ENCODE data around the gene ATOSA.

The ATOSA gene

GRCh38 chr15:52717924-52718323, 38.7 kb upstream of the ATOSA start:
- DNase-seq (ENCODE audit: extremely low spot score): no peak
- POLR2A ChIA-PET: interaction anchor here (1.2 kb wide), 1 partner anchor 8 kb away, joined by 3 read pairs; no protein-coding TSS in a partner anchor
- no peak for TF ChIP-seq SUZ12 (IDR thresholded peaks at IDR 0.05)
- no peak for TF ChIP-seq ZNF384 (IDR thresholded peaks at IDR 0.05)
- TF ChIP-seq L3MBTL2 (conservative IDR thresholded peaks at IDR 0.05): no peak
- CTCF ChIA-PET: no interaction called here

- TF ChIP-seq ZNF384 (IDR thresholded peaks at IDR 0.05) (no peak), LEF1 (IDR thresholded peaks at IDR 0.05; ENCODE audit: borderline replicate concordance) (no peak), CTBP1 (IDR thresholded peaks at IDR 0.05; ENCODE audit: borderline replicate concordance) (no peak), HDGF (IDR thresholded peaks at IDR 0.05; ENCODE audit: borderline replicate concordance) (no peak), FOXM1 (IDR thresholded peaks at IDR 0.05; ENCODE audit: borderline replicate concordance) (no peak), L3MBTL2 (conservative IDR thresholded peaks at IDR 0.05) (no peak), TARDBP (IDR thresholded peaks at IDR 0.05) (no peak), ELF4 (IDR thresholded peaks at IDR 0.05) (no peak), ARNT (IDR thresholded peaks at IDR 0.05) (no peak), SUZ12 (IDR thresholded peaks at IDR 0.05) (no peak), FOXA1 (IDR thresholded peaks at IDR 0.05) (no peak), SP1 (IDR thresholded peaks at IDR 0.05) (no peak), FOXK2 (IDR thresholded peaks at IDR 0.05) (no peak), BHLHE40 (IDR thresholded peaks at IDR 0.05; ENCODE audit: borderline replicate concordance) (no peak), PKNOX1 (IDR thresholded peaks at IDR 0.05) (no peak)
- no peak for DNase-seq (ENCODE audit: extremely low spot score)
- POLR2A ChIA-PET: no interaction called here
- CTCF ChIA-PET: no interaction called here
Observed at GRCh38 chr15:52717481-52717880, 38.3 kb upstream of the ATOSA start.

DNA sequence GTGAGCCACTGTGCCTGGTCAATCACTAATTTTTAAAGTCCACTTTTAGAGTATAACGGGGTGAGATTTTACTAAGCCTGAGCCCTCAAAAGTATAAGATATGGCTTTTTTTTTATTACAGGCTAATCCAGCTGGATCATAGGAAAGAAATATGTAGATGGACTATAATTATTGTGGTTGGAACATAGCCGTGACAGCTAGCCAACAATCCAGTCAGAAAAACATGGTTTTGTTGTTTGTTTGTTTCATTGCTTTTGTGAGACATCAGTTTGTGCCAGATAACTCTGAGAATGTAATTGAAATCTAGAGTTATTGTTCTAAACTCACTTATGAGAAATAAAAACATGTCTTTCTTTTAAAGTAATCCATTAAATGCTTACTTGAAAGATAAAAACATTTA, 37.3 kb upstream of the ATOSA start:
- POLR2A ChIA-PET: no interaction called here
- DNase-seq (ENCODE audit: extremely low spot score): no peak
- CTCF ChIA-PET: interaction anchor here (0.6 kb wide), 1 partner anchor 15 kb away, joined by 11 read pairs; no protein-coding TSS in a partner anchor
- TF ChIP-seq NFRKB (IDR thresholded peaks at IDR 0.05): no peak
- TF ChIP-seq TARDBP (IDR thresholded peaks at IDR 0.05): no peak
- no peak for TF ChIP-seq BHLHE40 (IDR thresholded peaks at IDR 0.05; ENCODE audit: borderline replicate concordance)
- TF ChIP-seq ZNF384 (IDR thresholded peaks at IDR 0.05): no peak
- no peak for TF ChIP-seq LEF1 (IDR thresholded peaks at IDR 0.05; ENCODE audit: borderline replicate concordance)
- no peak for TF ChIP-seq FOXM1 (IDR thresholded peaks at IDR 0.05; ENCODE audit: borderline replicate concordance)
- TF ChIP-seq L3MBTL2 (conservative IDR thresholded peaks at IDR 0.05): no peak
- no peak for TF ChIP-seq ARNT (IDR thresholded peaks at IDR 0.05)
- TF ChIP-seq HDGF (IDR thresholded peaks at IDR 0.05; ENCODE audit: borderline replicate concordance): no peak
- TF ChIP-seq SP1 (IDR thresholded peaks at IDR 0.05): no peak
- TF ChIP-seq FOXK2 (IDR thresholded peaks at IDR 0.05): no peak
- TF ChIP-seq FOXA1 (IDR thresholded peaks at IDR 0.05): no peak
- no peak for TF ChIP-seq CTBP1 (IDR thresholded peaks at IDR 0.05; ENCODE audit: borderline replicate concordance)
- TF ChIP-seq PKNOX1 (IDR thresholded peaks at IDR 0.05): no peak
- no peak for TF ChIP-seq SUZ12 (IDR thresholded peaks at IDR 0.05)
- TF ChIP-seq ELF4 (IDR thresholded peaks at IDR 0.05): no peak

DNA sequence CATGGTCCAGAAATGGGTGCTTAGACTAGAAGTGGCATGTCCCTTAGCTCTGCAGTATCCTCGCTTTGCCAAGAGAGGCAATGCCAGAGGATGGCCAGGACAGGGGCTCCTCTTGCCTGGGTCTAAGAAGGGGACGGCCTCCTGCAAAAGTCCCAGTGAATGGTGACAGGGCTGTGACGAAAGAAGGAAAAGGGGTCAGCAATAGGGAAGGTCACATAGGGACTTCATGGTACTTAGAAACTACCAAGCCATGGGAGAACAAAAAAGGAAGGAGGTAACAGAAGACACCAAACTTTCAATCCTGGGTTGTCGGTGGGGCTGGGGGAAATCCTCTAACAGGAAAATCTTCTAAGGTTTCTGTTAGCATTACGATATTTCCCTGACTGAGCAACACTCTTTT, 36.2 kb upstream of the ATOSA start:
- no peak for DNase-seq (ENCODE audit: extremely low spot score)
- ChIA-PET POLR2A (no interaction called here), CTCF (no interaction called here)
- TF ChIP-seq CTBP1 (IDR thresholded peaks at IDR 0.05; ENCODE audit: borderline replicate concordance) (no peak), BHLHE40 (IDR thresholded peaks at IDR 0.05; ENCODE audit: borderline replicate concordance) (no peak), FOXK2 (IDR thresholded peaks at IDR 0.05) (no peak), FOXA1 (IDR thresholded peaks at IDR 0.05) (no peak), LEF1 (IDR thresholded peaks at IDR 0.05; ENCODE audit: borderline replicate concordance) (no peak), ZNF384 (IDR thresholded peaks at IDR 0.05) (no peak), SP1 (IDR thresholded peaks at IDR 0.05) (no peak), ARNT (IDR thresholded peaks at IDR 0.05) (no peak)

- no peak for TF ChIP-seq CTBP1 (IDR thresholded peaks at IDR 0.05; ENCODE audit: borderline replicate concordance)
- CTCF ChIA-PET: interaction anchor here (0.7 kb wide), 1 partner anchor 23 kb away, joined by 3 read pairs; no protein-coding TSS in a partner anchor
- DNase-seq (ENCODE audit: extremely low spot score): no peak
- POLR2A ChIA-PET: no interaction called here
Observed at GRCh38 chr15:52714968-52715367, 35.8 kb upstream of the ATOSA start.

- DNase-seq (ENCODE audit: extremely low spot score): no peak
- POLR2A ChIA-PET: interaction anchor here (1.6 kb wide), 1 partner anchor 18 kb away, joined by 4 read pairs; no protein-coding TSS in a partner anchor
- CTCF ChIA-PET: no interaction called here
- TF ChIP-seq FOXM1 (IDR thresholded peaks at IDR 0.05; ENCODE audit: borderline replicate concordance) (no peak), ARNT (IDR thresholded peaks at IDR 0.05) (no peak), BHLHE40 (IDR thresholded peaks at IDR 0.05; ENCODE audit: borderline replicate concordance) (no peak), NFRKB (IDR thresholded peaks at IDR 0.05) (no peak), CTBP1 (IDR thresholded peaks at IDR 0.05; ENCODE audit: borderline replicate concordance) (no peak), L3MBTL2 (conservative IDR thresholded peaks at IDR 0.05) (no peak), PKNOX1 (IDR thresholded peaks at IDR 0.05) (no peak), LEF1 (IDR thresholded peaks at IDR 0.05; ENCODE audit: borderline replicate concordance) (no peak), ZNF384 (IDR thresholded peaks at IDR 0.05) (no peak)
Observed at GRCh38 chr15:52710708-52711389, 31.7 kb upstream of the ATOSA start.

Data from HEK293T (cell line).